GM18909 (cell line): ENCODE data around the gene OR2C3.
A peak's percentile ranks its signal among the peaks of the same experiment; 100 is the strongest.

Experiments used
- ATAC-seq: cut with Tn5 transposase; IDR thresholded peaks from one replicate; pipeline ENCODE4 v1.9.1; 2021; ENCODE audit warnings: mild to moderate bottlenecking; ENCODE audit not compliant: unreplicated experiment, poor library complexity

The OR2C3 gene

GRCh38 chr1:247536340-247536739 lies at the start of gene OR2C3:
Gene OR2C3 (minus strand): TSS chr1:247536440. CDS start chr1:247532511, 3,929 bp downstream.
- no peak for ATAC-seq

GRCh38 chr1:247578946-247579460 lies 42.8 kb upstream of the OR2C3 start:
- no peak for ATAC-seq

GRCh38 chr1:247576514-247576913 lies 40.3 kb upstream of the OR2C3 start:
- peak; percentile 55 for ATAC-seq

- no peak for ATAC-seq
Measured at GRCh38 chr1:247574664-247575063, 38.4 kb upstream of the OR2C3 start.

GRCh38 chr1:247574236-247574635 lies 38.0 kb upstream of the OR2C3 start:
- ATAC-seq = no peak

GRCh38 chr1:247562198-247562597 lies 26.0 kb upstream of the OR2C3 start:
- ATAC-seq = no peak

GRCh38 chr1:247561711-247562110 lies 25.5 kb upstream of the OR2C3 start:
- no peak for ATAC-seq

- no peak for ATAC-seq
Measured at GRCh38 chr1:247557926-247558674, 21.9 kb upstream of the OR2C3 start.

GRCh38 chr1:247552231-247552630 lies 16.0 kb upstream of the OR2C3 start:
- ATAC-seq = no peak

GRCh38 chr1:247551721-247552120 lies 15.5 kb upstream of the OR2C3 start:
- ATAC-seq = no peak

- no peak for ATAC-seq
Measured at GRCh38 chr1:247548769-247549182, 12.5 kb upstream of the OR2C3 start, which contains the start of gene GCSAML. Gene GCSAML (plus strand): TSS chr1:247549134. CDS start chr1:247549192, 58 bp downstream.

- ATAC-seq = no peak
Measured at GRCh38 chr1:247548092-247548491, 11.9 kb upstream of the OR2C3 start.

- ATAC-seq = no peak
Measured at GRCh38 chr1:247542811-247543210, 6.6 kb upstream of the OR2C3 start.

- ATAC-seq = no peak
Measured at GRCh38 chr1:247540581-247540980, 4.3 kb upstream of the OR2C3 start.

- ATAC-seq = no peak
Measured at GRCh38 chr1:247539215-247539614, 3.0 kb upstream of the OR2C3 start.

- ATAC-seq = no peak
Measured at GRCh38 chr1:247538561-247538960, 2.3 kb upstream of the OR2C3 start.

- ATAC-seq = no peak
Measured at GRCh38 chr1:247535402-247535801, 838 bp downstream of the OR2C3 start.

- ATAC-seq = no peak
Measured at GRCh38 chr1:247531937-247532336, 4.3 kb downstream of the OR2C3 start.

- no peak for ATAC-seq
Measured at GRCh38 chr1:247530785-247531184, 5.5 kb downstream of the OR2C3 start.

- ATAC-seq = no peak
Measured at GRCh38 chr1:247529771-247530355, 6.4 kb downstream of the OR2C3 start.

- no peak for ATAC-seq
Measured at GRCh38 chr1:247528812-247529474, 7.3 kb downstream of the OR2C3 start.
